ENCODE results near the gene SPATC1L.

DNA sequence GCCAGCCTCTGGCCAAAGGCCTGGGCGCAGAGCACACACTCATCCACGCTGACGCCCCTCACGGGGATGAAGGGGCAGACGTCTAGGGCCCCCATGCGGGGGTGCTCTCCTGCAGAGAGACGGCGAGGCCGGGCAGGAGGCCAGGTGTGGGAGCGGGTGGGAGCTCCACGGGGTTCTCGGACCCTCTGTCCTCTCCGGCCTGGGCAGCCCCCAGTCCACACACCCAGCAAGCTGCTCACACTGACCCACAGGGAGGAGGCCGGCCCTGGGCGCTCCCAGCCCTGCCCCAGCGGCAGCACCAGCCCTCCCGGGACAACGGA lies 31.4 kb downstream of the SPATC1L start:
- no peak for TF ChIP-seq POLR2AphosphoS5 (IDR thresholded peaks at IDR 0.05; ENCODE audit: low read depth, low read length)
- TF ChIP-seq, protein P1, sequence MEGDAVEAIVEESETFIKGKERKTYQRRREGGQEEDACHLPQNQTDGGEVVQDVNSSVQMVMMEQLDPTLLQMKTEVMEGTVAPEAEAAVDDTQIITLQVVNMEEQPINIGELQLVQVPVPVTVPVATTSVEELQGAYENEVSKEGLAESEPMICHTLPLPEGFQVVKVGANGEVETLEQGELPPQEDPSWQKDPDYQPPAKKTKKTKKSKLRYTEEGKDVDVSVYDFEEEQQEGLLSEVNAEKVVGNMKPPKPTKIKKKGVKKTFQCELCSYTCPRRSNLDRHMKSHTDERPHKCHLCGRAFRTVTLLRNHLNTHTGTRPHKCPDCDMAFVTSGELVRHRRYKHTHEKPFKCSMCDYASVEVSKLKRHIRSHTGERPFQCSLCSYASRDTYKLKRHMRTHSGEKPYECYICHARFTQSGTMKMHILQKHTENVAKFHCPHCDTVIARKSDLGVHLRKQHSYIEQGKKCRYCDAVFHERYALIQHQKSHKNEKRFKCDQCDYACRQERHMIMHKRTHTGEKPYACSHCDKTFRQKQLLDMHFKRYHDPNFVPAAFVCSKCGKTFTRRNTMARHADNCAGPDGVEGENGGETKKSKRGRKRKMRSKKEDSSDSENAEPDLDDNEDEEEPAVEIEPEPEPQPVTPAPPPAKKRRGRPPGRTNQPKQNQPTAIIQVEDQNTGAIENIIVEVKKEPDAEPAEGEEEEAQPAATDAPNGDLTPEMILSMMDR (IDR thresholded peaks at IDR 0.05; ENCODE audit: control extremely low read depth in 1 of 3, insufficient read depth in 1 of 3, low read depth in 1 of 3, low read length in 3 of 3) = no peak
- no peak for TF ChIP-seq JUN (IDR thresholded peaks at IDR 0.05; ENCODE audit: low read depth, low read length)
- TF ChIP-seq, protein P2, sequence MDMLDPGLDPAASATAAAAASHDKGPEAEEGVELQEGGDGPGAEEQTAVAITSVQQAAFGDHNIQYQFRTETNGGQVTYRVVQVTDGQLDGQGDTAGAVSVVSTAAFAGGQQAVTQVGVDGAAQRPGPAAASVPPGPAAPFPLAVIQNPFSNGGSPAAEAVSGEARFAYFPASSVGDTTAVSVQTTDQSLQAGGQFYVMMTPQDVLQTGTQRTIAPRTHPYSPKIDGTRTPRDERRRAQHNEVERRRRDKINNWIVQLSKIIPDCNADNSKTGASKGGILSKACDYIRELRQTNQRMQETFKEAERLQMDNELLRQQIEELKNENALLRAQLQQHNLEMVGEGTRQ (IDR thresholded peaks at IDR 0.05; ENCODE audit: low read length) = no peak
- TF ChIP-seq EP300 (IDR thresholded peaks at IDR 0.05; ENCODE audit: borderline replicate concordance in 1 of 2, low read depth in 2 of 2, low read length in 2 of 2) = no peak
- no peak for TF ChIP-seq POLR2A (IDR thresholded peaks at IDR 0.05; ENCODE audit: control extremely low read depth in 1 of 2, low read depth in 2 of 2, low read length in 2 of 2)
- TF ChIP-seq TAF1 (IDR thresholded peaks at IDR 0.05; ENCODE audit: low read depth, low read length) = no peak
- no peak for TF ChIP-seq RAD21 (IDR thresholded peaks at IDR 0.05 in 1 of 2, conservative IDR thresholded peaks at IDR 0.05 in 1 of 2; ENCODE audit: low read depth in 2 of 2, low read length in 2 of 2)
- no peak for TF ChIP-seq FOSL1 (IDR thresholded peaks at IDR 0.05; ENCODE audit: insufficient read depth, low read depth, low read length)
- TF ChIP-seq PHF8 (conservative IDR thresholded peaks at IDR 0.05; ENCODE audit: low read depth, low read length) = no peak
- no peak for TF ChIP-seq CEBPB (IDR thresholded peaks at IDR 0.05; ENCODE audit: low read depth, low read length)
- no peak for TF ChIP-seq BRCA1 (IDR thresholded peaks at IDR 0.05; ENCODE audit: low read depth, low read length)
- no peak for TF ChIP-seq BCL11A (IDR thresholded peaks at IDR 0.05; ENCODE audit: low read depth in 2 of 2, low read length in 2 of 2)
